HCT116 (cell line): ENCODE results near the gene COPE. TPM values are rescaled to one million over a fixed set of nuclear protein-coding genes. Genes with fewer than 3 reads are reported as not detected.
"Not testable (repeated sequence)": the region's sequence is repeated elsewhere in the genome, so short reads cannot be mapped to it uniquely, and the experiment has no call there.

Experiments used
- ATAC-seq: fragments of 200-7000 bp; cut with Tn5 transposase; 2 replicates; pipeline ENCODE4 v1.9.1; 2020; ENCODE audit warnings: mild to moderate bottlenecking, moderate library complexity
- BruUV-seq: library from RNA; stranded (reverse); fragments of 400-500 nt; replicated peaks from 2 replicates; lab custom pipeline; 2021; lab: Mats Ljungman, UMichigan
- CTCF ChIA-PET: fragments of 300-600 bp; sonication (Branson Sonifier 250); formaldehyde crosslinking; loops from one replicate; lab custom pipeline; 2021; ENCODE audit warnings: antibody characterized with exemption; lab: Charles Lee
- POLR2A ChIA-PET: fragments of 300-600, 350-600 bp; sonication (Branson Sonifier 250); formaldehyde crosslinking; loops from one replicate; lab custom pipeline; 2021; ENCODE audit warnings: antibody characterized with exemption; lab: Charles Lee
- RAD21 ChIA-PET, 2 experiments: fragments of 300-600 bp; sonication (Branson Sonifier 250); formaldehyde crosslinking; loops; one replicate each; lab custom pipeline; 2023; ENCODE audit warnings: low total read pairs in 2 of 2; ENCODE audit not compliant: uncharacterized antibody in 2 of 2, unreplicated experiment in 2 of 2, low non-redundant PET in 1 of 2; lab: Charles Lee
- DNase-seq: peaks from one replicate; pipeline ENCODE4 v3.0.0-alpha.2; 2010; ENCODE audit warnings: low read depth, low spot score
- H2AFZ ChIP-seq: fragments of 200-600 bp; shearing (Covaris generic), sonication (generic); 2 replicates; pipeline ENCODE4 v1.6.1; 2017; ENCODE audit warnings: low read depth, mixed run types, mixed read lengths, antibody characterized with exemption, low read length; ENCODE audit not compliant: poor library complexity, severe bottlenecking
- H3K27ac ChIP-seq: 2 replicates; pipeline ENCODE4 v1.5.1; 2012; ENCODE audit warnings: low read depth, low read length
- H3K27me3 ChIP-seq: fragments of 200-600 bp; sonication (generic); 2 replicates; pipeline ENCODE4 v1.6.1; 2016; ENCODE audit warnings: mixed run types, low read length, mixed read lengths; ENCODE audit not compliant: insufficient read depth
- H3K36me3 ChIP-seq, 2 experiments: fragments of 200-500 bp in 1 of 2; fragments of 200-600 bp in 1 of 2; sonication (Bioruptor generic) in 1 of 2; sonication (generic) in 1 of 2; 2 replicates each; pipeline versions ENCODE4 v1.5.1 to v1.6.1; 2014 to 2016; ENCODE audit warnings: low read length in 2 of 2, inconsistent platforms in 1 of 2, mixed read lengths in 1 of 2, mixed run types in 1 of 2; ENCODE audit not compliant: insufficient read depth in 2 of 2, control insufficient read depth in 1 of 2
- H3K4me1 ChIP-seq, 2 experiments: fragments of 200-600 bp in 1 of 2; sonication (generic) in 1 of 2; 2 replicates each; pipeline versions ENCODE4 v1.5.1 to v1.6.1; 2012 to 2017; ENCODE audit warnings: low read length in 2 of 2, inconsistent platforms in 1 of 2, mild to moderate bottlenecking in 1 of 2, mixed read lengths in 1 of 2, mixed run types in 1 of 2, moderate library complexity in 1 of 2; ENCODE audit not compliant: insufficient read depth in 2 of 2, control insufficient read depth in 1 of 2
- H3K4me2 ChIP-seq: fragments of 200-600 bp; sonication (generic); 2 replicates; pipeline ENCODE4 v1.6.1; 2017; ENCODE audit warnings: mixed run types, low read length, mixed read lengths
- H3K4me3 ChIP-seq, 2 experiments: fragments of 200-600 bp in 1 of 2; sonication (generic) in 1 of 2; replicated peaks in 1 of 2; 2 replicates each; pipeline ENCODE4 v1.5.1; 2011 to 2016; ENCODE audit warnings: low read length in 2 of 2, control low read depth in 1 of 2, low read depth in 1 of 2, mild to moderate bottlenecking in 1 of 2, mixed read lengths in 1 of 2, mixed run types in 1 of 2
- H3K79me2 ChIP-seq: fragments of 200-600 bp; sonication (generic); 2 replicates; pipeline ENCODE4 v1.6.1; 2017; ENCODE audit warnings: mild to moderate bottlenecking, mixed run types, low read length, moderate library complexity, mixed read lengths; ENCODE audit not compliant: insufficient read depth
- H3K9ac ChIP-seq: fragments of 200-600 bp; sonication (generic); 2 replicates; pipeline ENCODE4 v1.6.1; 2016; ENCODE audit warnings: low read length, mixed read lengths
- H3K9me2 ChIP-seq: fragments of 200-600 bp; sonication (generic), shearing (Covaris generic); 2 replicates; pipeline ENCODE4 v1.6.1; 2017; ENCODE audit warnings: mixed run types, mild to moderate bottlenecking, moderate library complexity; ENCODE audit not compliant: insufficient read depth
- H3K9me3 ChIP-seq, 2 experiments: fragments of 200-500 bp in 1 of 2; fragments of 200-600 bp in 1 of 2; sonication (Bioruptor generic) in 1 of 2; sonication (generic) in 1 of 2; 2 replicates each; pipeline ENCODE4 v1.6.1; 2014 to 2017; ENCODE audit warnings: low read length in 2 of 2, mixed read lengths in 2 of 2, inconsistent platforms in 1 of 2, low read depth in 1 of 2, mild to moderate bottlenecking in 1 of 2, mixed run types in 1 of 2, moderate library complexity in 1 of 2; ENCODE audit not compliant: control insufficient read depth in 1 of 2, insufficient read depth in 1 of 2
- H4K20me1 ChIP-seq: fragments of 200-600 bp; sonication (generic), shearing (Covaris generic); 2 replicates; pipeline ENCODE4 v1.6.1; 2017; ENCODE audit warnings: mixed run types, mild to moderate bottlenecking, moderate library complexity; ENCODE audit not compliant: insufficient read depth
- ATF3 ChIP-seq: IDR thresholded peaks from 2 replicates; pipeline ENCODE4 v1.6.1; 2012
- CBX3 ChIP-seq: IDR thresholded peaks from 2 replicates; pipeline ENCODE4 v1.6.1; 2012; ENCODE audit warnings: low read depth
- CEBPB ChIP-seq: IDR thresholded peaks from 2 replicates; pipeline ENCODE4 v1.6.1; 2012; ENCODE audit warnings: low read depth
- CTCF ChIP-seq, 3 experiments: fragments of 200-600 bp in 1 of 3; sonication (generic) in 1 of 3; IDR thresholded peaks in 2 of 3; conservative IDR thresholded peaks in 1 of 3; 2 replicates each; pipeline ENCODE4 v1.5.1; 2012 to 2017; ENCODE audit warnings: low read depth in 2 of 3, low read length in 2 of 3, antibody characterized with exemption in 1 of 3, borderline replicate concordance in 1 of 3, control low read depth in 1 of 3, mild to moderate bottlenecking in 1 of 3, mixed read lengths in 1 of 3, mixed run types in 1 of 3, moderate library complexity in 1 of 3; ENCODE audit not compliant: insufficient read depth in 1 of 3
- ELF1 ChIP-seq: IDR thresholded peaks from 2 replicates; pipeline ENCODE4 v1.6.1; 2012; ENCODE audit warnings: low read depth, borderline replicate concordance
- EZH2 ChIP-seq: fragments of 200-600 bp; sonication (generic); IDR thresholded peaks from 2 replicates; pipeline ENCODE4 v1.6.1; 2017; ENCODE audit warnings: antibody characterized with exemption, mixed run types
- EZH2phosphoT487 ChIP-seq: fragments of 200-600 bp; IDR thresholded peaks from 2 replicates; pipeline ENCODE4 v1.6.1; 2018; ENCODE audit warnings: antibody characterized with exemption, borderline replicate concordance
- JUND ChIP-seq: IDR thresholded peaks from 2 replicates; pipeline ENCODE4 v1.6.1; 2012
- MAX ChIP-seq: IDR thresholded peaks from 2 replicates; pipeline ENCODE4 v1.6.1; 2012
- POLR2A ChIP-seq: IDR thresholded peaks from 2 replicates; pipeline ENCODE4 v1.7.0; 2011; ENCODE audit warnings: borderline replicate concordance; ENCODE audit not compliant: insufficient read depth, insufficient read length; ENCODE audit errors: extremely low read depth
- POLR2AphosphoS5 ChIP-seq: IDR thresholded peaks from 2 replicates; pipeline ENCODE4 v1.6.1; 2011; ENCODE audit warnings: mild to moderate bottlenecking, low read depth, low read length, moderate library complexity
- SIN3A ChIP-seq: IDR thresholded peaks from 2 replicates; pipeline ENCODE4 v1.6.1; 2012; ENCODE audit warnings: low read depth
- SP1 ChIP-seq: IDR thresholded peaks from 2 replicates; pipeline ENCODE4 v1.6.1; 2012; ENCODE audit warnings: low read depth
- SRF ChIP-seq: IDR thresholded peaks from 2 replicates; pipeline ENCODE4 v1.6.1; 2012; ENCODE audit warnings: low read depth
- TCF7L2 ChIP-seq: IDR thresholded peaks from 2 replicates; pipeline ENCODE4 v1.7.0; 2011; ENCODE audit warnings: borderline replicate concordance, inconsistent platforms; ENCODE audit not compliant: insufficient read depth, insufficient read length; ENCODE audit errors: extremely low read depth
- YY1 ChIP-seq: IDR thresholded peaks from 2 replicates; pipeline ENCODE4 v1.6.1; 2011; ENCODE audit warnings: low read length, low read depth, moderate library complexity, mild to moderate bottlenecking; ENCODE audit not compliant: insufficient replicate concordance; ENCODE audit errors: extremely low read depth
- ZBTB33 ChIP-seq: IDR thresholded peaks from 2 replicates; pipeline ENCODE4 v1.6.1; 2011; ENCODE audit warnings: mild to moderate bottlenecking, low read length, moderate library complexity; ENCODE audit not compliant: insufficient replicate concordance; ENCODE audit errors: extremely low read depth
- ZFX ChIP-seq: fragments of 450-650 bp; IDR thresholded peaks from 2 replicates; pipeline ENCODE4 v1.6.1; 2017
- ZNF274 ChIP-seq: fragments of 200-500 bp; sonication (Bioruptor generic); IDR thresholded peaks from 2 replicates; pipeline ENCODE4 v1.6.1; 2014; ENCODE audit warnings: mild to moderate bottlenecking, low read depth, low read length, inconsistent platforms
- intact Hi-C: fragments of 100-400 bp; cut with micrococcal nuclease; formaldehyde crosslinking; loops from 2 replicates; pipeline ENCODE4 v1.10.0; 2022
- total RNA-seq: library from RNA; stranded (reverse); gene quantifications from one replicate; pipeline ENCODE4 v1.2.1, GENCODE V29; 2021; ENCODE audit not compliant: unreplicated experiment

Gene COPE
- total RNA-seq, 1 experiment from 2014 or later: 263 TPM

- DNase-seq, CTCF ChIA-PET, H3K36me3 ChIP-seq, BruUV-seq, H3K4me1 ChIP-seq, H3K4me3 ChIP-seq, ATAC-seq, H3K9ac ChIP-seq, H3K27ac ChIP-seq, H3K79me2 ChIP-seq, RAD21 ChIA-PET, intact Hi-C loops, H3K9me2 ChIP-seq, H4K20me1 ChIP-seq, H3K4me2 ChIP-seq, H3K9me3 ChIP-seq, H2AFZ ChIP-seq, POLR2A ChIA-PET, H3K27me3 ChIP-seq: not testable (repeated sequence)
These were observed 16.7 kb downstream of the COPE start for GRCh38 chr19:18902519-18902918.

GRCh38 chr19:18901491-18901890 lies 17.7 kb downstream of the COPE start:
- H3K4me2 ChIP-seq: no peak overlapping the region
- H3K4me3 ChIP-seq: no peak overlapping the region
- no peaks in the 10 kb centered on the region for H3K27me3 ChIP-seq
- ChIA-PET POLR2A (no interaction called here), CTCF (no interaction called here), RAD21 (no interaction called here)
- H2AFZ ChIP-seq: no peak overlapping the region
- H3K79me2 ChIP-seq: no peaks in the 10 kb centered on the region
- no peak overlapping the region for H3K9ac ChIP-seq
- no TSS peak for BruUV-seq
- no peak for ATAC-seq
- no peak overlapping the region for H3K27ac ChIP-seq
- DNase-seq: no peak
- intact Hi-C loops: no loop called here
- H3K36me3 ChIP-seq: peaks cover 0 to 9% of the 10 kb centered on the region in 2 experiments; a peak in 3 of 4 replicates
- no peaks in the 10 kb centered on the region for H3K4me1 ChIP-seq
- no peaks in the 10 kb centered on the region for H3K9me2 ChIP-seq
- no peaks in the 10 kb centered on the region for H3K9me3 ChIP-seq
- no peaks in the 10 kb centered on the region for H4K20me1 ChIP-seq
- TF ChIP-seq ZNF274 (no peak), ELF1 (no peak), YY1 (no peak), CEBPB (no peak), CBX3 (no peak), TCF7L2 (no peak), EZH2phosphoT487 (no peak), MAX (no peak), JUND (no peak), ZFX (no peak), CTCF (IDR thresholded peaks at IDR 0.05 in 2 of 3, conservative IDR thresholded peaks at IDR 0.05 in 1 of 3; ENCODE audit: borderline replicate concordance in 1 of 3, insufficient read depth in 1 of 3, low read depth in 2 of 3, low read length in 2 of 3) (no peak), ATF3 (no peak), SP1 (no peak), POLR2AphosphoS5 (no peak), EZH2 (no peak), SIN3A (no peak), SRF (no peak), POLR2A (no peak), ZBTB33 (no peak)
